GM18508 (cell line): Measurements from ENCODE around the gene ZSCAN5B.

Experiments
- ATAC-seq: cut with Tn5 transposase; IDR thresholded peaks from one replicate; pipeline ENCODE4 v1.9.1; 2021; ENCODE audit warnings: moderate number of reproducible peaks; ENCODE audit not compliant: insufficient read depth, unreplicated experiment

The ZSCAN5B gene

GRCh38 chr19:56147307-56147706, 50.3 kb downstream of the ZSCAN5B start:
- ATAC-seq = no peak

GRCh38 chr19:56146904-56147303, 50.7 kb downstream of the ZSCAN5B start:
- no peak for ATAC-seq

GRCh38 chr19:56145698-56146097, 51.9 kb downstream of the ZSCAN5B start:
- ATAC-seq = no peak

- ATAC-seq = no peak
These were observed 52.8 kb downstream of the ZSCAN5B start for GRCh38 chr19:56144831-56145230.

GRCh38 chr19:56144376-56144775, 53.2 kb downstream of the ZSCAN5B start:
- ATAC-seq = no peak

GRCh38 chr19:56142897-56143434, 54.6 kb downstream of the ZSCAN5B start:
- no peak for ATAC-seq

- no peak for ATAC-seq
These were observed 55.3 kb downstream of the ZSCAN5B start for GRCh38 chr19:56142087-56142787.

GRCh38 chr19:56141417-56141993, 56.1 kb downstream of the ZSCAN5B start:
- ATAC-seq = no peak

- peak; percentile 82 for ATAC-seq
These were observed 56.8 kb downstream of the ZSCAN5B start, which contains the start of gene ZNF444 for GRCh38 chr19:56140583-56141416. ZNF444 (plus strand) TSS chr19:56141287; CDS start chr19:56146912, 5,625 bp downstream.

- peak; percentile 1 for ATAC-seq
These were observed 57.6 kb downstream of the ZSCAN5B start for GRCh38 chr19:56139847-56140582.
